CD4-positive, alpha-beta memory T cell (primary cell): Measurements from ENCODE around the gene TTC7B. TPM values are rescaled to one million over a fixed set of nuclear protein-coding genes. Genes with fewer than 3 reads are reported as not detected.

ENCODE experiments used
- CTCF ChIA-PET: fragments of 350-600 bp; sonication (Branson Sonifier 250); formaldehyde crosslinking; loops from one replicate; lab custom pipeline; 2021; ENCODE audit warnings: inconsistent platforms; ENCODE audit not compliant: partially characterized antibody; lab: Charles Lee
- POLR2A ChIA-PET: fragments of 350-600 bp; sonication (Branson Sonifier 250); formaldehyde crosslinking; loops from one replicate; lab custom pipeline; 2021; ENCODE audit not compliant: partially characterized antibody; lab: Charles Lee
- DNase-seq, 5 donors: peaks; one replicate each; pipeline versions ENCODE4 v3.0.0 to v3.0.0-alpha.2; 2020 to 2022; ENCODE audit warnings: mixed read lengths in 1 of 5
- H3K27ac ChIP-seq: one replicate; pipeline ENCODE4 v1.7.0; 2013; ENCODE audit warnings: low read depth, low read length
- H3K27me3 ChIP-seq: 2 replicates; pipeline ENCODE4 v1.7.0; 2013; ENCODE audit warnings: mild to moderate bottlenecking, low read length, moderate library complexity; ENCODE audit not compliant: insufficient read depth
- H3K36me3 ChIP-seq: 2 replicates; pipeline ENCODE4 v1.7.0; 2013; ENCODE audit warnings: mild to moderate bottlenecking, low read length, moderate library complexity; ENCODE audit not compliant: insufficient read depth
- H3K4me1 ChIP-seq: 2 replicates; pipeline ENCODE4 v1.7.0; 2013; ENCODE audit warnings: mild to moderate bottlenecking, low read length, moderate library complexity; ENCODE audit not compliant: insufficient read depth
- H3K4me3 ChIP-seq, 2 donors: one replicate each; pipeline ENCODE4 v1.7.0; 2013; ENCODE audit warnings: low read length in 2 of 2, mild to moderate bottlenecking in 1 of 2
- H3K9me3 ChIP-seq, 2 donors: one replicate each; pipeline ENCODE4 v1.7.0; 2013; ENCODE audit warnings: low read length in 2 of 2, control low read depth in 1 of 2; ENCODE audit not compliant: control insufficient read depth in 1 of 2
- H3K27ac Mint-ChIP-seq, 7 donors: one replicate each; pipeline ENCODE4 v1.8.0; 2020 to 2021; ENCODE audit warnings: mixed read lengths in 7 of 7, mild to moderate bottlenecking in 6 of 7, inconsistent platforms in 3 of 7, moderate library complexity in 3 of 7
- H3K27me3 Mint-ChIP-seq, 2 donors: one replicate each; pipeline ENCODE4 v1.8.0; 2020 to 2021; ENCODE audit warnings: mixed read lengths in 2 of 2
- H3K36me3 Mint-ChIP-seq, 2 donors: one replicate each; pipeline ENCODE4 v1.8.0; 2020 to 2021; ENCODE audit warnings: mixed read lengths in 2 of 2, inconsistent platforms in 1 of 2, mild to moderate bottlenecking in 1 of 2
- H3K4me1 Mint-ChIP-seq, 4 donors: one replicate each; pipeline ENCODE4 v1.8.0; 2020 to 2021; ENCODE audit warnings: mixed read lengths in 4 of 4, mild to moderate bottlenecking in 1 of 4
- H3K4me3 Mint-ChIP-seq, 8 donors: one replicate each; pipeline ENCODE4 v1.8.0; 2020 to 2021; ENCODE audit warnings: mixed read lengths in 8 of 8, mild to moderate bottlenecking in 7 of 8, moderate library complexity in 6 of 8, inconsistent platforms in 3 of 8
- H3K9me3 Mint-ChIP-seq, 8 donors: one replicate each; pipeline ENCODE4 v1.8.0; 2020 to 2021; ENCODE audit warnings: mixed read lengths in 8 of 8, mild to moderate bottlenecking in 5 of 8, inconsistent platforms in 3 of 8, moderate library complexity in 1 of 8
- intact Hi-C: fragments of 100-400 bp; cut with micrococcal nuclease; formaldehyde crosslinking; loops from one replicate; pipeline ENCODE4 v1.15.1; 2023
- polyA plus RNA-seq, 2 donors: library from polyadenylated mRNA; unstranded; fragments of 300-500 nt; fragmentation: Illumina TruSeq; gene quantifications; one replicate each; pipeline ENCODE4 v1.2.3, GENCODE V29; 2021
- total RNA-seq, 2 experiments: library from RNA; stranded (reverse); gene quantifications; one replicate each; pipeline ENCODE4 v1.2.3, GENCODE V29; 2021

Gene TTC7B
- total and polyA plus RNA-seq, 4 experiments from 2014 or later: 0.30 to 1.9 (median 1.5) TPM; not detected in 1

GRCh38 chr14:90733139-90733808 lies 83.0 kb downstream of the TTC7B start:
- Mint-ChIP-seq H3K27me3 (peaks cover 1 to 2% of the 10 kb centered on the region in 2 donors), H3K27ac (no peak overlapping the region), H3K9me3 (no peaks in the 10 kb centered on the region), H3K4me1 (no peaks in the 10 kb centered on the region), H3K4me3 (no peak overlapping the region), H3K36me3 (no peaks in the 10 kb centered on the region)
- no peak for DNase-seq
- CTCF ChIA-PET: interaction anchor here (0.8 to 1.1 kb wide), 2 partner anchors 27 kb away, joined by 3 read pairs; no protein-coding TSS in a partner anchor
- intact Hi-C loops: no loop called here
- POLR2A ChIA-PET: interaction anchor here (0.6 kb wide), 1 partner anchor 11 kb away, joined by 3 read pairs; no protein-coding TSS in a partner anchor
- Histone ChIP-seq H3K27me3 (no peaks in the 10 kb centered on the region), H3K36me3 (no peaks in the 10 kb centered on the region), H3K27ac (no peak overlapping the region), H3K9me3 (no peaks in the 10 kb centered on the region), H3K4me3 (no peak overlapping the region), H3K4me1 (no peaks in the 10 kb centered on the region)

- no peaks in the 10 kb centered on the region for H3K9me3 ChIP-seq
- H3K36me3 ChIP-seq: no peaks in the 10 kb centered on the region
- Mint-ChIP-seq H3K9me3 (no peaks in the 10 kb centered on the region), H3K27me3 (peaks cover 1 to 2% of the 10 kb centered on the region in 2 donors), H3K36me3 (no peaks in the 10 kb centered on the region), H3K27ac (no peak overlapping the region), H3K4me3 (no peak overlapping the region), H3K4me1 (no peaks in the 10 kb centered on the region)
- POLR2A ChIA-PET: no interaction called here
- no peak for DNase-seq
- intact Hi-C loops: no loop called here
- H3K4me3 ChIP-seq: no peak overlapping the region
- CTCF ChIA-PET: interaction anchor here (0.8 kb wide), 1 partner anchor 27 kb away, joined by 3 read pairs; no protein-coding TSS in a partner anchor
- no peak overlapping the region for H3K27ac ChIP-seq
- no peaks in the 10 kb centered on the region for H3K4me1 ChIP-seq
- H3K27me3 ChIP-seq: no peaks in the 10 kb centered on the region
Measured at GRCh38 chr14:90732718-90733117, 83.5 kb downstream of the TTC7B start.

GRCh38 chr14:90732139-90732538 lies 84.1 kb downstream of the TTC7B start:
- no peak for DNase-seq
- H3K27ac Mint-ChIP-seq: peak overlapping the region in 1 of 7 donors; percentile 62
- POLR2A ChIA-PET: no interaction called here

GRCh38 chr14:90731487-90731886 lies 84.7 kb downstream of the TTC7B start:
- POLR2A ChIA-PET: no interaction called here
- no peak for DNase-seq

More at GRCh38 chr14:90732139-90732538, 84.1 kb downstream of the TTC7B start:
- no peak overlapping the region for H3K4me3 Mint-ChIP-seq
- CTCF ChIA-PET: interaction anchor here (0.8 kb wide), 1 partner anchor 28 kb away, joined by 3 read pairs; no protein-coding TSS in a partner anchor
- Histone ChIP-seq H3K4me1 (no peaks in the 10 kb centered on the region), H3K9me3 (no peaks in the 10 kb centered on the region), H3K27me3 (no peaks in the 10 kb centered on the region), H3K36me3 (no peaks in the 10 kb centered on the region), H3K4me3 (no peak overlapping the region), H3K27ac (no peak overlapping the region)
- no peaks in the 10 kb centered on the region for H3K4me1 Mint-ChIP-seq
- peaks cover 1 to 2% of the 10 kb centered on the region in 2 donors for H3K27me3 Mint-ChIP-seq
- H3K9me3 Mint-ChIP-seq: no peaks in the 10 kb centered on the region
- H3K36me3 Mint-ChIP-seq: no peaks in the 10 kb centered on the region
- intact Hi-C loops: no loop called here

GRCh38 chr14:90730206-90730766 lies 85.9 kb downstream of the TTC7B start:
- H3K4me1 ChIP-seq: no peaks in the 10 kb centered on the region
- POLR2A ChIA-PET: interaction anchor here (0.6 kb wide), 1 partner anchor 88 kb away, joined by 3 read pairs; no protein-coding TSS in a partner anchor
- H3K9me3 Mint-ChIP-seq: no peaks in the 10 kb centered on the region
- no peak overlapping the region for H3K4me3 Mint-ChIP-seq
- peak overlapping the region in 1 of 7 donors; percentile 57 for H3K27ac Mint-ChIP-seq
- no peaks in the 10 kb centered on the region for H3K36me3 ChIP-seq
- CTCF ChIA-PET: interaction anchor here (1.1 kb wide), 1 partner anchor 28 kb away, joined by 5 read pairs; no protein-coding TSS in a partner anchor
- H3K4me3 ChIP-seq: no peak overlapping the region
- no peaks in the 10 kb centered on the region for H3K27me3 ChIP-seq
- no peaks in the 10 kb centered on the region for H3K4me1 Mint-ChIP-seq
- peaks cover 2 to 3% of the 10 kb centered on the region in 2 donors for H3K27me3 Mint-ChIP-seq
- no peak for DNase-seq
- H3K27ac ChIP-seq: no peak overlapping the region
- no peaks in the 10 kb centered on the region for H3K36me3 Mint-ChIP-seq
- no peaks in the 10 kb centered on the region for H3K9me3 ChIP-seq
- intact Hi-C loops: no loop called here

More at GRCh38 chr14:90731487-90731886, 84.7 kb downstream of the TTC7B start:
- Mint-ChIP-seq H3K9me3 (no peaks in the 10 kb centered on the region), H3K36me3 (no peaks in the 10 kb centered on the region), H3K27ac (no peak overlapping the region), H3K4me3 (no peak overlapping the region), H3K27me3 (peaks cover 2 to 3% of the 10 kb centered on the region in 2 donors), H3K4me1 (no peaks in the 10 kb centered on the region)
- no peaks in the 10 kb centered on the region for H3K9me3 ChIP-seq
- H3K36me3 ChIP-seq: no peaks in the 10 kb centered on the region
- no peaks in the 10 kb centered on the region for H3K4me1 ChIP-seq
- no peak overlapping the region for H3K4me3 ChIP-seq
- CTCF ChIA-PET: no interaction called here
- H3K27ac ChIP-seq: no peak overlapping the region
- intact Hi-C loops: no loop called here
- H3K27me3 ChIP-seq: no peaks in the 10 kb centered on the region

- H3K4me3 ChIP-seq: no peak overlapping the region
- Mint-ChIP-seq H3K4me3 (no peak overlapping the region), H3K27ac (peak overlapping the region in 1 of 7 donors; percentile 60), H3K36me3 (no peaks in the 10 kb centered on the region), H3K27me3 (peaks cover 2 to 3% of the 10 kb centered on the region in 2 donors), H3K9me3 (no peaks in the 10 kb centered on the region), H3K4me1 (no peaks in the 10 kb centered on the region)
- H3K36me3 ChIP-seq: no peaks in the 10 kb centered on the region
- H3K4me1 ChIP-seq: no peaks in the 10 kb centered on the region
- H3K27ac ChIP-seq: no peak overlapping the region
- no peaks in the 10 kb centered on the region for H3K27me3 ChIP-seq
- intact Hi-C loops: no loop called here
- ChIA-PET POLR2A (no interaction called here), CTCF (no interaction called here)
- no peaks in the 10 kb centered on the region for H3K9me3 ChIP-seq
- DNase-seq: no peak
Measured at GRCh38 chr14:90728951-90729350, 87.3 kb downstream of the TTC7B start.

GRCh38 chr14:90727082-90727481 lies 89.1 kb downstream of the TTC7B start:
- H3K4me3 Mint-ChIP-seq: no peak overlapping the region
- ChIA-PET CTCF (no interaction called here), POLR2A (no interaction called here)
- DNase-seq: no peak
- peak overlapping the region in 1 of 7 donors; percentile 18 for H3K27ac Mint-ChIP-seq
- no peak overlapping the region for H3K27ac ChIP-seq
- H3K9me3 ChIP-seq: no peaks in the 10 kb centered on the region
- H3K4me3 ChIP-seq: no peak overlapping the region
- H3K36me3 ChIP-seq: no peaks in the 10 kb centered on the region
- H3K36me3 Mint-ChIP-seq: no peaks in the 10 kb centered on the region
- no peaks in the 10 kb centered on the region for H3K9me3 Mint-ChIP-seq
- no peaks in the 10 kb centered on the region for H3K27me3 ChIP-seq
- no peaks in the 10 kb centered on the region for H3K4me1 Mint-ChIP-seq
- intact Hi-C loops: no loop called here
- H3K4me1 ChIP-seq: no peaks in the 10 kb centered on the region
- peaks cover 2% of the 10 kb centered on the region in 2 donors for H3K27me3 Mint-ChIP-seq
